GM23338 (cell line): Measurements from ENCODE around the gene SUCLG1.

ENCODE experiments used
- CREB1 ChIP-seq: fragments of 250-450 bp; sonication (Bioruptor Pico); IDR thresholded peaks from 2 replicates; pipeline ENCODE4 v1.5.0; 2020; ENCODE audit warnings: low read depth, mild to moderate bottlenecking, moderate library complexity
- POLR2AphosphoS5 ChIP-seq: IDR thresholded peaks from 2 replicates; pipeline ENCODE4 v1.6.1; 2016; ENCODE audit warnings: antibody characterized with exemption, low read depth
- TF ChIP-seq, protein P1 (sequence below), 2 experiments: fragments of 200-600 bp in 1 of 2; sonication (generic) in 1 of 2; conservative IDR thresholded peaks; 2 replicates each; pipeline versions ENCODE4 v1.5.1 to v1.6.1; 2016 to 2017; ENCODE audit warnings: antibody characterized with exemption in 2 of 2, low read depth in 2 of 2, mild to moderate bottlenecking in 2 of 2, moderate library complexity in 1 of 2
- TF ChIP-seq, protein P2 (sequence below): IDR thresholded peaks from one replicate; pipeline ENCODE4 v1.6.1; 2018; ENCODE audit warnings: antibody characterized with exemption; ENCODE audit not compliant: unreplicated experiment

DNA sequence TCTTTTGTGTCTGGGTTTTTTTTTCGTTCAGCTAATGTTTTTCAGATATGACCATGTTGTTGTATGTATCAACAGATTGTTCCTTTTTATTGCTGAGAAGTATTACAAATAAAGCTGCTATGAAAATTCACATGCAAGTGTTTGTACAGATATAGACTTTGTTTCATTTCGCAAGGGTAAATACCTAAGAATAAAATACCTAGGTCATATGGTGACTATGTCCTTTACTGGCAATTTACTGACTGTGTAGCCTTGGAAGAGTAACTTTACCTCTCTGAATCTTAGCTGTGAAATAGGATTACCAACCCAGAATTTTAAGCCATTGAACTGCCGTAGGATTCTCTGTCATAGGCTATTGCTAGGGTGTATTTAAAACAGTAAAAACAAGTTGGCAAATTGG, 38.2 kb upstream of the SUCLG1 start:
- TF ChIP-seq, protein P1, sequence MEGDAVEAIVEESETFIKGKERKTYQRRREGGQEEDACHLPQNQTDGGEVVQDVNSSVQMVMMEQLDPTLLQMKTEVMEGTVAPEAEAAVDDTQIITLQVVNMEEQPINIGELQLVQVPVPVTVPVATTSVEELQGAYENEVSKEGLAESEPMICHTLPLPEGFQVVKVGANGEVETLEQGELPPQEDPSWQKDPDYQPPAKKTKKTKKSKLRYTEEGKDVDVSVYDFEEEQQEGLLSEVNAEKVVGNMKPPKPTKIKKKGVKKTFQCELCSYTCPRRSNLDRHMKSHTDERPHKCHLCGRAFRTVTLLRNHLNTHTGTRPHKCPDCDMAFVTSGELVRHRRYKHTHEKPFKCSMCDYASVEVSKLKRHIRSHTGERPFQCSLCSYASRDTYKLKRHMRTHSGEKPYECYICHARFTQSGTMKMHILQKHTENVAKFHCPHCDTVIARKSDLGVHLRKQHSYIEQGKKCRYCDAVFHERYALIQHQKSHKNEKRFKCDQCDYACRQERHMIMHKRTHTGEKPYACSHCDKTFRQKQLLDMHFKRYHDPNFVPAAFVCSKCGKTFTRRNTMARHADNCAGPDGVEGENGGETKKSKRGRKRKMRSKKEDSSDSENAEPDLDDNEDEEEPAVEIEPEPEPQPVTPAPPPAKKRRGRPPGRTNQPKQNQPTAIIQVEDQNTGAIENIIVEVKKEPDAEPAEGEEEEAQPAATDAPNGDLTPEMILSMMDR (conservative IDR thresholded peaks at IDR 0.05; ENCODE audit: low read depth in 2 of 2): no peak
- TF ChIP-seq, protein P2, sequence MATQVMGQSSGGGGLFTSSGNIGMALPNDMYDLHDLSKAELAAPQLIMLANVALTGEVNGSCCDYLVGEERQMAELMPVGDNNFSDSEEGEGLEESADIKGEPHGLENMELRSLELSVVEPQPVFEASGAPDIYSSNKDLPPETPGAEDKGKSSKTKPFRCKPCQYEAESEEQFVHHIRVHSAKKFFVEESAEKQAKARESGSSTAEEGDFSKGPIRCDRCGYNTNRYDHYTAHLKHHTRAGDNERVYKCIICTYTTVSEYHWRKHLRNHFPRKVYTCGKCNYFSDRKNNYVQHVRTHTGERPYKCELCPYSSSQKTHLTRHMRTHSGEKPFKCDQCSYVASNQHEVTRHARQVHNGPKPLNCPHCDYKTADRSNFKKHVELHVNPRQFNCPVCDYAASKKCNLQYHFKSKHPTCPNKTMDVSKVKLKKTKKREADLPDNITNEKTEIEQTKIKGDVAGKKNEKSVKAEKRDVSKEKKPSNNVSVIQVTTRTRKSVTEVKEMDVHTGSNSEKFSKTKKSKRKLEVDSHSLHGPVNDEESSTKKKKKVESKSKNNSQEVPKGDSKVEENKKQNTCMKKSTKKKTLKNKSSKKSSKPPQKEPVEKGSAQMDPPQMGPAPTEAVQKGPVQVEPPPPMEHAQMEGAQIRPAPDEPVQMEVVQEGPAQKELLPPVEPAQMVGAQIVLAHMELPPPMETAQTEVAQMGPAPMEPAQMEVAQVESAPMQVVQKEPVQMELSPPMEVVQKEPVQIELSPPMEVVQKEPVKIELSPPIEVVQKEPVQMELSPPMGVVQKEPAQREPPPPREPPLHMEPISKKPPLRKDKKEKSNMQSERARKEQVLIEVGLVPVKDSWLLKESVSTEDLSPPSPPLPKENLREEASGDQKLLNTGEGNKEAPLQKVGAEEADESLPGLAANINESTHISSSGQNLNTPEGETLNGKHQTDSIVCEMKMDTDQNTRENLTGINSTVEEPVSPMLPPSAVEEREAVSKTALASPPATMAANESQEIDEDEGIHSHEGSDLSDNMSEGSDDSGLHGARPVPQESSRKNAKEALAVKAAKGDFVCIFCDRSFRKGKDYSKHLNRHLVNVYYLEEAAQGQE: no peak
- no peak for TF ChIP-seq POLR2AphosphoS5
- no peak for TF ChIP-seq CREB1 (CRISPR knock-in tag)
